Fibroblast of skin of left quadriceps (primary cell): ENCODE results near the gene SPTAN1.
"Not testable (repeated sequence)": the region's sequence is repeated elsewhere in the genome, so short reads cannot be mapped to it uniquely, and the experiment has no call there.

Experiments used
- DNase-seq, 2 experiments: peaks; one replicate each; pipeline ENCODE4 v3.0.0-alpha.2; 2013; ENCODE audit warnings: low read depth in 2 of 2

The SPTAN1 gene

DNA sequence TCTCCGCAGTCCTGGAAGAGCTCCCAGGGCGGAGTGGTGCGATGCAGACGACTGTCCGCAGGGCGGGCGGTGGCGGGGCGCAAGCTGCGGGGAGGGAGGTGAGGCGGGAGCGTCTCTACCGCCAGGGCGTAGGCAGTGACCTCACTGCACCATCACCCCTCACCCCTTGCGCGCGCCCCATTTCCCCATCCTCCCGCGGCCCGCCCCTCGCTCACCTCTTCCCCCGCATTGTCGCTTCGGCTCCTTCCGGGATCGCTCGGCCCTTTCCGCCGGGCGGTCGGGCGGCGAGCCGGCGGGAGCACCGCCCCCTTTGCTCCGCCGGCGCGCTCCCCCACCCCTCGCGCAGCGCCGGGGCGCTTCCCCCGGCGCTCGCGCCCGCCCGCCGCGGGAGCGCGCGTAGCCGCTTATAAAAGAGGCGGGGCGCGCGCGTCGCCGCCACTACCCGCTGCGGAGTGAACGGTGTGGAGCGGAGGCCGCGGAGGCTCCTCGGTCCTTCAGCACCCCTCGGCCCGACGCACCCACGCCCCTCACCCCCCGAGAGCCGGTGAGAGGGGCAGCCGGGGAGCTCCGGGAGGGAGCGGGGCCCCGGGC is at the start of gene SPTAN1:
SPTAN1 (plus strand) TSS at position 435 of the 591 bp plus-strand sequence. CDS start 14,154 bp downstream, outside the sequence.
- DNase-seq, result peak; percentile 76 to 78

DNA sequence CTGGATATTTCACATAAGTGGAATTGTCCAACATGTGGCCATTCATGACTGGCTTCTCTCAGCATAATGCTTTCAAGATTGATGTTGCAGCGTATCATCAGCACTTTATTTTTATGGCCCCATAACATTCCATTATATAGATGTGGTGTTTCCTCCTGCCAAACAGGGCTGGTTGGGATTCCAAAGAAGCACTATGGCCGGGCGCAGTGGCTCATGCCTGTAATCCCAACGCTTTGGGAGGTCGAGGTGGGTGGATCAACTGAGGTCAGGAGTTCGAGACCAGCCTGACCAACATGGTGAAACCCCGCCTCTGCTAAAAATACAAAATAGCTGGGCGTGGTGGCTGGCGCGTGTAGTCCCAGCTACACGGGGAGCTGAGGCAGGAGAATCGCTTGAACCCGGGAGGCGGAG is 49.0 kb upstream of the SPTAN1 start:
- peak; percentile 82 to 85 for DNase-seq

GRCh38 chr9:128503870-128504269 is 48.5 kb upstream of the SPTAN1 start:
- no peak for DNase-seq

DNA sequence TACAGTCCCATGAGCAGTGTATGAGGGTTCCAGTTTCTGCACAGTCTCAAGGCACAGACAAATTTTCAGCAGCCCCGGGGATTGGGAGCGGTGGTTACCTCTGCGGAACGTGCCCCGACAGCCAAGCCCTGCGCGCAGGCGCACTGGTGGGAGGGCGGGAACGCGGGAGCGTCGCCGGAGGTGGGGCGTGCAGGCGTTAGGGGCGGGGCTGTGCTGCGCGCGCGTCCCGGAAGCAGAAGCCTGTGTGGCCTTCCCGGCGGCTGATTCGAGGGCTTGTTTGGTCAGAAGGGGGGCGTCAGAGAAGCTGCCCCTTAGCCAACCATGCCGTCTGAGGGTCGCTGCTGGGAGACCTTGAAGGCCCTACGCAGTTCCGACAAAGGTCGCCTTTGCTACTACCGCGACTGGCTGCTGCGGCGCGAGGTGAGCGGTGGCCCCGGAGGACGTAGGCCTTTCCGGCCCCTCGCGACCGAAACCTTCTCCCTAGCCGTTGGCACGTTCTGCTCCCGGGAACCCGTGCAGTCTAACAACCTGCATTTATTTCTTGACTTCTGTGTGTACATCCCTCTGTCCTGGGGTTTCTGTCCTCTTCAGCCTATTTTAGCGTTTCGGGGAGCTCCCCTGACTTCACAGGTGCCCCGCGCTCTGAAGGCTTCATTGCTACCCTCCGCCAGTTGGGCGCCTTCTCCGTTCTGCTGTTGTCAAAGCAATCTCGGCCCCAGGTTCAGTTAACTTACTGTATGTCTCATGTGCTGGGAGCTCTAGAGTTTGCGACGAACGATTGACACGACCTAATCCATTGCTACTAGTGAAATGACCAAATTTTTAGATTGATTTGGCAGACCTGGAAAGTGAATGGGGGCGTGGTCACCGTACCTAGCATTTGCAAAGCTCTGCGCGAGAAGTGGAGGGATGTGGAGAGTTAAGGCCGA is 47.6 kb upstream of the SPTAN1 start, which contains the start of gene GLE1:
GLE1 (plus strand) TSS at position 235 of the 929 bp plus-strand sequence; CDS start at position 322, 87 bp downstream.
- peak; percentile 74 to 79 for DNase-seq

DNA sequence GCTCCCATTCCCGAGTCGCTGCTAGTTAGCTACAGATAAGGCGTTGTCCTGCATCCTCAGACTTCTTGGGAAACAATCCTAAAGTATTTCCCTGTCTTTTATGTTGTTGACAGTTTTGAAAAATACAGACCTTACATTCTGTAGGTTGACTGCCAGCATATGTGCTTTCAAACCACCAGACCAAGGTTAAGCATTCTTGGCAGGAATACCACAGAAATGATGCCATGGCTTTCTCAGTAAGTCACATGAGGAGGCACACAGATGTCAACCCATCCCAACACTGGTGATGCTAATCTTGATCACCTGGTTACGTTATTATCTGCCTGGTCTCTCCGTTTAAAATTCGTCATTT is 47.0 kb upstream of the SPTAN1 start:
- DNase-seq, result no peak

GRCh38 chr9:128505906-128506305 is 46.5 kb upstream of the SPTAN1 start:
- DNase-seq, result not testable (repeated sequence)

GRCh38 chr9:128512820-128513219 is 39.6 kb upstream of the SPTAN1 start:
- DNase-seq, result no peak

- DNase-seq, result no peak
Measured at GRCh38 chr9:128521956-128522355, 30.4 kb upstream of the SPTAN1 start.

DNA sequence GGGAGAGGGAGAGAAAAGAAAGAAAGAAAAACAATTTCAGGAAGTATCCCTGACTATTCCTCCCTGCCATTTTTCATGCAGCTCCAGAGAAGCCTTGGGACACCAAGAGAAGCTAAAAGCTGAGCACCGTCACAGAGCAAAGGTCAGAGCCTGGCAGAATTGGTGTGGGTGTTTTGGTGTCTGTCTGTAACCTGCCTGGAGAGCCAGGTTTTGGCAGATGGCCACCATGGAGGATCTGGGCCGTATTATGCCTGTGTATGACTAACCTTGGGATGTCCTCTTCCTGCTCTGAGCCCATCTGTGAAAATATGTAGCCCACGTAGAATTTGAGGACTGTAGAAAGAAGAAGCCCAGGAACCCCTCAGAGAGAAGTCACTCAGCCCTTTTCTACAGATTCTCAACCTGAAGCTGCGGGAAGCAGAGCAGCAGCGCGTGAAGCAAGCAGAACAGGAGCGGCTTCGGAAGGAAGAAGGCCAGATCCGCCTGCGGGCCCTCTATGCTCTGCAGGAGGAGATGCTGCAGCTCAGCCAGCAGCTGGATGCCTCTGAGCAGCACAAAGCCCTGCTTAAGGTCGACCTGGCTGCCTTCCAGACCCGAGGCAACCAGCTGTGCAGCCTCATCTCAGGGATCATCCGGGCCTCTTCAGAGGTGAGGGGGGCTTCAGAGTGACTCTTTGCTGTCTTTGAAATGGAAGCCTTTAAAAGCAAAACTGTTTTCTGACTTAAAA is 29.0 kb upstream of the SPTAN1 start:
- DNase-seq, result no peak

GRCh38 chr9:128526720-128527119 is 25.7 kb upstream of the SPTAN1 start:
- DNase-seq, result no peak

DNA sequence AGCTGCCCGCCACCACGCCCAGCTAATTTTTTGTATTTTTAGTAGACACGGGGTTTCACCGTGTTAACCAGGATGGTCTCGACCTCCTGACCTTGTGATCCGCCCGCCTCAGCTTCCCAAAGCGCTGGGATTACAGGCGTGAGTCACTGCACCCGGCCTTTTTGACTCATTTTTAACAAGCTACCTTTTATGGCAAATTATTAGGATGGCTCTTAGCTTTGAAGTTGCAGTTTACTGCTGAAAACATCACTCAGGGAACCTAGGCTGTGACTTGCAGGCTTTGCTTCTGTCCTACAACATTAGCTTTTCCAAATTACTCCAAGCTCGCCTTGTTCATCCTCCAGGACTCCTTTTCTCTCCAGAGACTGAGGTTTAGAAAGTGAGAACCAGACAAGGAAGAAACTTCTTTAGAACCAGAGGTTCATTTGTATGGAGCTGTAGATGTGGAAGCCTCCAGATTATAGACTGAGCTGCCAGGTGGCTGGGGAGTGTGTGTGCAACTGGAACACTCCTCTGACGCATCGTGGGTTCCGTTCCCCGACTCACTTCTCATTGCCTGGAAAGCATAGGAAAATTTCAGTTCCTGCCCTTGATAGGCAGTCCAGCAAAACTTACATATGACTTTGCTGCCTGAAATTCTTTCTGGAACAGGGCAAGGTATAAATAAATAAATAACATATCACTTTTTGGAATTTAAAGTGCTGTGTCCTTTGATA is 23.8 kb upstream of the SPTAN1 start:
- no peak for DNase-seq

DNA sequence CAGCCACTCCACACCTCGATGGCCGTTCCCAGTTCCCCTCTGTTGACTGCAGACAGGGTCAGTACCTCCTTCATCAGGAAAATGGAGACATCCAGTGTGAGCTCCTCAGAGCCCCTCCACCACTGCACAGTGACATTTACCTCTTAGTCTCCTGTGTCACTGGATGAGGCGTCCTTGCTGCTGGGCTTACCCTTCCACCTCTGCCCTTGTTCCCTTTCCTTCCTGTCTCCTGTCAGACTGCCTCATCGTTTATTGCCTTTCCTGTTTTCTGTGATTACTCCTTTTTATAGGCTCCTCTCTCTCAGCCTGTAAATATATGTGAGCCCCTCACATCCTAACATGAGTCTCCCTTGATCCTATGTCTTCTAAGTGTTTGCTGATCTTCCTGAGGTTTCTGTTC is 23.2 kb upstream of the SPTAN1 start:
- no peak for DNase-seq

GRCh38 chr9:128532581-128532980 is 19.8 kb upstream of the SPTAN1 start:
- no peak for DNase-seq

GRCh38 chr9:128540634-128541360 is 11.6 kb upstream of the SPTAN1 start:
- no peak for DNase-seq

- DNase-seq, result no peak
Measured at GRCh38 chr9:128546504-128546903, 5.9 kb upstream of the SPTAN1 start.

DNA sequence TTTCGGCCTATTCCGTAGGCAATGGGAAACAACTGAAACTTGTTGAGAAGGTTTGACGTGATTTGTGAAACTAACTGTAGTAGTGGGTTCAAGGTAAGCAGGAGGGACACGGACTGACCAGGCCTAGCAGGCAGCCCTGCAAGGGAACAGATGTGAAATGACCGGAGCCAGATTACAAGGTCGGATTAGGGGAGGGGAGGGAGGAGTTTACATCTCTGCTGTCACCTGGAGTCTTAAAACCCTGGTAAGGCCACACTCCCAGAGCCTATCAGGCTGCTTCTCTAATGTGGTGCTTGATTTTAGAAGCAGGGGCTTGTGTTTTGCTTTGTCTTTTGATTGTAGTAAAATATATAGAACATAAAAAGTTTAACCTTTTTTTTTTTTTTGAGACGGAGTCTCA is 3.5 kb upstream of the SPTAN1 start:
- DNase-seq, result no peak

DNA sequence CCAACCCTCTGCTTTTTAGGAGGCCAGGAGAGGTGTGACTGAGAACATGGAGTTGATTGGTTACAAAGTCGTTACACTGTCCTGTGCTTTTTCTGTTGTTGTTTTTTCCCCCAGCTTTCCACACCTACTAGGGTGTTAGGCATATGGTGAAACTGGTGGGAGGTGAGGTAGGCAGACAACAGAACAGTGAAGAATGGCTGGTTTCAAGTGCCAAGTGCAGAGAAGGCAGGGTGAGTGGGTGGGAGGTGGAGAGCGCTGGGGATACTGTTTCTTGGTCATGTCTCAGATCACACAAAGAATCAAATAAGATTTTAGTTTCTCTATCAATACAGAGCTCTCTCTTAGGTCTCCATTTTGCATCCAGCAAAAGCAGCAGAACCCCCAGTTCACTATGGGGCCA is 2.2 kb upstream of the SPTAN1 start:
- DNase-seq, result no peak

DNA sequence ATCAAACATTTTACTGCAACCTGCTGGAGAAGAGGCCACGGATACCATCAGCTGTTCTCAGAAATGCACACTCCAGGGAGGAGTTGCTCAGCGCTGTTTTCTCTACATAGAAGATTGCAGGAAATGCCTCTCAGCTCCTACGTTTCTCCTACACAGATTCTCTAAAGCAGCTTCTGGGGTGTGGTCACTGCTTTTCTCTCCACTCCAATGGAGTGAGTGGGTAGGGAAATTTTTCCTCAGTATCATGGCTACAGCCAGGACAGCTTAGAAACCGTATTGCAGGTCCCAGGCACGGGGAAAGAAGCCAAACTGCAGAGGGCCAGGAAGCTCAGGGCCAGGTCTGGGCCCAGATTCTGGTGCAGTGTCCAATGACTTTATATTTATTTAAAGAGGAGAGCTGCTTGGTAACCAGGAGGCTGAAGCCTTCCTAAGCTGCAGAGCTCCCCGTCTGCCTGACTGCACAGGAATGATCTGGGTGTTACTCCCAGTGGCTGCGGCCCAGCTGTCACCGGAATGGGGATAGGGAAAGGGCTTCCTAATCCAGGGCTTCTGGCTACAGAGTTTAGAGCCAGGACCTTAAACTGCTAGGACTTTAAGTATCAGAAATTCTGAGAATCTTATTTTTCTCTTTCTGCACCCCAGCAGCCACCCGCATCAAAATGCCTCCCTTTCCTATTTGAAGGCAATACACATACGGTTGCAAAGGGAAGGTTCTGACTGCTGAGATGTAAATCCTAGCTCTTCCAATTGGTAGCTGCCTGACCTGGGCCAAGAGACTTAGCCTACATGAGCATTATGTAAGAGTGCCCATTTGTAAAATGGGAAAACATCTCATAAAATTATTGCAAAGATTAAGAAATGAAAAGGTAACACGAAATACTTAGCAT is 1.4 kb upstream of the SPTAN1 start:
- DNase-seq, result no peak

DNA sequence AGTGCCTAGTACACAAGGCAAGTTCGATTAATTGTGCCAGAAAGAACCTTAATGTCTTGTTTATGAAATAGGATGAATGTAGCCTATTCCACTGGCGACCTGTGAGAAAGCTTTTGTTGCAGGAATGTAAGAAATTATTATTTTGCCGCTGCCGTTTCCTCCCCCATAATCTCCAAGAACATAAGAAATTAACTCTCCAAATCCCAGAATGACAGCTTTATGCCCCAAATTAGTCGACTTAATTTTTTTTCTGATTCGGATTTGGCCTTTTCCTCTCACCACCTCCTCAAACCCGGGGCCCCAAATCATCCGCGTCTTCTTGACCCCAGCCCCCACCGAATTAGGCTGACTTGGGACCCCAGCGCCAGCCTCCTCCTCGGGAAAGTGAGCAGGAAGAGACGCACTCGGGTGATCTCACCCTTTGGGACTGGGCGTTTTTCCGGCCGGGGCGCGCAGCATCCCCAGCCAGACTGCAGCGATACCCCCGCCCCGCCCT is 682 bp upstream of the SPTAN1 start:
- no peak for DNase-seq
